OCI-LY3 (cell line): ENCODE results near the gene ATG9B.
A peak's percentile ranks its signal among the peaks of the same experiment; 100 is the strongest.

Experiments used
- H2AFZ ChIP-seq: fragments of 200-600, 300-600 bp; shearing (Covaris generic); 2 replicates; pipeline ENCODE4 v1.6.0; 2014; ENCODE audit warnings: antibody characterized with exemption, low read depth, low read length
- H3K27ac ChIP-seq: fragments of 200-600, 300-600 bp; sonication (generic); 2 replicates; pipeline ENCODE4 v1.5.1; 2014; ENCODE audit warnings: mild to moderate bottlenecking, low read length, moderate library complexity, mixed read lengths
- H3K27me3 ChIP-seq: fragments of 200-600, 300-600 bp; sonication (generic); 2 replicates; pipeline ENCODE4 v1.6.1; 2014; ENCODE audit warnings: low read depth, low read length, mixed read lengths
- H3K36me3 ChIP-seq: fragments of 200-600, 300-600 bp; sonication (generic); replicated peaks from 2 replicates; pipeline ENCODE3; 2014; ENCODE audit warnings: low read depth, low read length, mixed read lengths
- H3K4me1 ChIP-seq: fragments of 300-600, 200-600 bp; sonication (generic); 2 replicates; pipeline ENCODE4 v1.6.1; 2014; ENCODE audit warnings: low read length, mixed read lengths
- H3K4me2 ChIP-seq: fragments of 200-600, 300-600 bp; sonication (generic); 2 replicates; pipeline ENCODE4 v1.6.1; 2014; ENCODE audit warnings: low read length, mixed read lengths
- H3K4me3 ChIP-seq: fragments of 300-600, 200-600 bp; sonication (generic); 2 replicates; pipeline ENCODE4 v1.5.1; 2014; ENCODE audit warnings: antibody characterized with exemption, mild to moderate bottlenecking, low read length, moderate library complexity
- H3K79me2 ChIP-seq: fragments of 300-600, 200-600 bp; shearing (Covaris generic); 2 replicates; pipeline ENCODE4 v1.6.1; 2014; ENCODE audit warnings: mild to moderate bottlenecking, low read length, mixed read lengths
- H3K9ac ChIP-seq: fragments of 300-600, 200-600 bp; shearing (Covaris generic); 2 replicates; pipeline ENCODE4 v1.6.0; 2014; ENCODE audit warnings: mild to moderate bottlenecking, low read length, moderate library complexity
- H3K9me3 ChIP-seq: fragments of 200-600, 300-600 bp; shearing (Covaris generic); 2 replicates; pipeline ENCODE4 v1.6.1; 2014; ENCODE audit warnings: low read length, mixed read lengths; ENCODE audit not compliant: insufficient read depth
- H4K20me1 ChIP-seq: fragments of 200-600, 300-600 bp; sonication (generic); 2 replicates; pipeline ENCODE4 v1.6.1; 2016; ENCODE audit warnings: low read length, mixed read lengths; ENCODE audit not compliant: insufficient read depth
- EZH2phosphoT487 ChIP-seq: fragments of 200-600 bp; shearing (Covaris generic); IDR thresholded peaks from 2 replicates; pipeline ENCODE4 v1.6.1; 2018; ENCODE audit warnings: antibody characterized with exemption, mixed run types, low read depth
- TF ChIP-seq, protein P1 (sequence below): fragments of 200-600, 300-600 bp; sonication (generic); IDR thresholded peaks from 2 replicates; pipeline ENCODE4 v1.5.1; 2014; ENCODE audit warnings: antibody characterized with exemption, low read length, low read depth

ATG9B gene

DNA sequence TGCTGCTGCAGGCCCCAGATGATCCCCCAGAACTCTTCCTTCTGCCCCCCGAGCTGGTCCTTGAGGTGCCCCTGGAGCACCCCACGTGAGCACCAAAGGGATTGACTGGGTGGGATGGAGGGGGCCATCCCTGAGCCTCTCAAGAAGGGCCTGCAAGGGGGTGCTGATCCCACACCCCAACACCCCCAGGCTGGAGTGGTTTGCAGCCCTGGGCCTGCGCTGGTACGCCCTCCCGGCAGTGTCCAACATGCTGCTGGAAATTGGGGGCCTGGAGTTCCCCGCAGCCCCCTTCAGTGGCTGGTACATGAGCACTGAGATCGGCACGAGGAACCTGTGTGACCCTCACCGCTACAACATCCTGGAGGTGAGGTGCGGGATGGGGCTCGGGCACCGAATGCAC lies 25.3 kb downstream of the ATG9B start:
- Histone ChIP-seq H3K79me2 (no peaks in the 10 kb centered on the region), H3K27ac (no peak overlapping the region), H3K4me3 (no peak overlapping the region), H2AFZ (no peak overlapping the region), H4K20me1 (no peaks in the 10 kb centered on the region), H3K4me1 (no peaks in the 10 kb centered on the region), H3K36me3 (no peaks in the 10 kb centered on the region), H3K4me2 (no peak overlapping the region), H3K9ac (no peak overlapping the region), H3K9me3 (no peaks in the 10 kb centered on the region), H3K27me3 (no peaks in the 10 kb centered on the region)
- no peak for TF ChIP-seq EZH2phosphoT487
- TF ChIP-seq, protein P1, sequence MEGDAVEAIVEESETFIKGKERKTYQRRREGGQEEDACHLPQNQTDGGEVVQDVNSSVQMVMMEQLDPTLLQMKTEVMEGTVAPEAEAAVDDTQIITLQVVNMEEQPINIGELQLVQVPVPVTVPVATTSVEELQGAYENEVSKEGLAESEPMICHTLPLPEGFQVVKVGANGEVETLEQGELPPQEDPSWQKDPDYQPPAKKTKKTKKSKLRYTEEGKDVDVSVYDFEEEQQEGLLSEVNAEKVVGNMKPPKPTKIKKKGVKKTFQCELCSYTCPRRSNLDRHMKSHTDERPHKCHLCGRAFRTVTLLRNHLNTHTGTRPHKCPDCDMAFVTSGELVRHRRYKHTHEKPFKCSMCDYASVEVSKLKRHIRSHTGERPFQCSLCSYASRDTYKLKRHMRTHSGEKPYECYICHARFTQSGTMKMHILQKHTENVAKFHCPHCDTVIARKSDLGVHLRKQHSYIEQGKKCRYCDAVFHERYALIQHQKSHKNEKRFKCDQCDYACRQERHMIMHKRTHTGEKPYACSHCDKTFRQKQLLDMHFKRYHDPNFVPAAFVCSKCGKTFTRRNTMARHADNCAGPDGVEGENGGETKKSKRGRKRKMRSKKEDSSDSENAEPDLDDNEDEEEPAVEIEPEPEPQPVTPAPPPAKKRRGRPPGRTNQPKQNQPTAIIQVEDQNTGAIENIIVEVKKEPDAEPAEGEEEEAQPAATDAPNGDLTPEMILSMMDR, result no peak

DNA sequence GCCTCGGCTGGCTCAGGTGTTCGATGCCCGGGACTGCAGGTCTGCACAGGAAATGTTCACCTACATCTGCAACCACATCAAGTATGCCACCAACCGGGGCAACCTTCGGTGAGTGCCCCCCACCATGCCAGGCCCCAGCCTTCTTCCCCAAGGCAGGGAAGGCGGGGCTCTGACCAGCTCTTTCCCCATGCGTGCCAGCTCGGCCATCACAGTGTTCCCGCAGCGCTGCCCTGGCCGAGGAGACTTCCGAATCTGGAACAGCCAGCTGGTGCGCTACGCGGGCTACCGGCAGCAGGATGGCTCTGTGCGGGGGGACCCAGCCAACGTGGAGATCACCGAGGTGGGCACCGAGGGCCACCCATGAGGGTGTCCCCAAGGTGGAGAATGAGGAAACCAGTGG lies 26.0 kb downstream of the ATG9B start:
- H3K4me1 ChIP-seq, result no peaks in the 10 kb centered on the region
- H3K36me3 ChIP-seq, result no peaks in the 10 kb centered on the region
- H3K9me3 ChIP-seq, result no peaks in the 10 kb centered on the region
- H3K4me2 ChIP-seq, result no peak overlapping the region
- no peaks in the 10 kb centered on the region for H4K20me1 ChIP-seq
- no peak overlapping the region for H3K9ac ChIP-seq
- H3K4me3 ChIP-seq, result no peak overlapping the region
- H3K27me3 ChIP-seq, result no peaks in the 10 kb centered on the region
- no peak overlapping the region for H3K27ac ChIP-seq
- TF ChIP-seq, protein P1, result no peak
- TF ChIP-seq EZH2phosphoT487, result no peak
- no peaks in the 10 kb centered on the region for H3K79me2 ChIP-seq
- H2AFZ ChIP-seq, result no peak overlapping the region

DNA sequence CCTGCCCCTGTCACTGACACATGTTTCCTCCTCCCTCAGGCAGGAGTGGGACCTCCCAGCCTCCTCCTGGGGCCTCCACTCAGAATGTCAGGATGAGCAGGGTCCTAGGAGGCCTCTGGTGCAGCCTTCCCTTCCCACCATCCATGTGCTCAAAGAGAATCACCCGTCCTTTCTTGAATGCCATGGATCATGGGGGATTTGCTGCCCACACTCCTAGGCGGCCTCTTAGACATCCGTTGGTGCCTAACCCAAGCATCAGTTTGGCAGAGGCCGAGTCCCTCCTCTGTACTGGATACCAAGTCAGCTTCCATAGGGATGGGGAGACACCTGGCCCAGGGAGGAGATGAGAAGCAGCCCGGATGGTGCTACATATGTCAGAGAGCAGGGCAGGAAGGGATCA lies 26.5 kb downstream of the ATG9B start:
- no peaks in the 10 kb centered on the region for H3K36me3 ChIP-seq
- no peaks in the 10 kb centered on the region for H3K9me3 ChIP-seq
- H3K4me2 ChIP-seq, result no peak overlapping the region
- no peak overlapping the region for H3K9ac ChIP-seq
- no peak overlapping the region for H2AFZ ChIP-seq
- TF ChIP-seq, protein P1, result no peak
- no peak for TF ChIP-seq EZH2phosphoT487
- H4K20me1 ChIP-seq, result no peaks in the 10 kb centered on the region
- no peaks in the 10 kb centered on the region for H3K4me1 ChIP-seq
- H3K27ac ChIP-seq, result no peak overlapping the region
- H3K27me3 ChIP-seq, result no peaks in the 10 kb centered on the region
- no peak overlapping the region for H3K4me3 ChIP-seq
- H3K79me2 ChIP-seq, result no peaks in the 10 kb centered on the region

DNA sequence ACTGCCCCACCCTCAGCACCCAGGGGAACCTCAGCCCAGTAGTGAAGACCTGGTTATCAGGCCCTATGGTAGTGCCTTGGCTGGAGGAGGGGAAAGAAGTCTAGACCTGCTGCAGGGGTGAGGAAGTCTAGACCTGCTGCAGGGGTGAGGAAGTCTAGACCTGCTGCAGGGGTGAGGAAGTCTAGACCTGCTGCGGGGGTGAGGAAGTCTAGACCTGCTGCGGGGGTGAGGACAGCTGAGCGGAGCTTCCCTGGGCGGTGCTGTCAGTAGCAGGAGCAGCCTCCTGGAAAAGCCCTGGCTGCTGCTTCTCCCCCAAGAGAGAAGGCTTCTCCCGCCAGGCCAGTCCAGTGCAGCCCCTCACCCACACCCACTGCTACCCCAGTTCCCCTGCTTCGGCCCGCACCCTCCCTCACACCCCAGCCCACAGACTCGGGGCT lies 27.2 kb downstream of the ATG9B start:
- H4K20me1 ChIP-seq, result no peaks in the 10 kb centered on the region
- no peaks in the 10 kb centered on the region for H3K36me3 ChIP-seq
- peak overlapping the region; percentile 36; the same call in 1 of the 2 replicates for H3K4me2 ChIP-seq
- no peak overlapping the region for H2AFZ ChIP-seq
- H3K27me3 ChIP-seq, result no peaks in the 10 kb centered on the region
- no peak overlapping the region for H3K27ac ChIP-seq
- no peaks in the 10 kb centered on the region for H3K9me3 ChIP-seq
- no peak for TF ChIP-seq EZH2phosphoT487
- TF ChIP-seq, protein P1, result no peak
- H3K4me1 ChIP-seq, result no peaks in the 10 kb centered on the region
- H3K9ac ChIP-seq, result no peak overlapping the region
- no peaks in the 10 kb centered on the region for H3K79me2 ChIP-seq
- peak overlapping the region; percentile 33; the same call in 1 of the 2 replicates for H3K4me3 ChIP-seq
